ENCODE results near the gene LAG3. TPM values are rescaled to one million over a fixed set of nuclear protein-coding genes. Genes with fewer than 3 reads are reported as not detected.
A peak's percentile ranks its signal among the peaks of the same experiment; 100 is the strongest.

The LAG3 gene
- total RNA-seq, 2 donors from 2014 or later: 0.62 to 0.97 TPM

GRCh38 chr12:6752167-6752920 is 20.0 kb upstream of the LAG3 start:
- ATAC-seq (no peak), DNase-seq (peak; percentile 64)
- intact Hi-C loops (cut with DNase I): loop anchor here (5.0 to 10.0 kb wide), 2 partner anchors 72 to 75 kb away; partner anchors contain the start of genes P3H3 (in 2 of the 2) and GPR162 (in 1 of the 2)

GRCh38 chr12:6752921-6753771 is 19.2 kb upstream of the LAG3 start, which contains the start of gene MLF2:
TSS of gene MLF2 (minus strand) at chr12:6753141. CDS start at chr12:6752334, 807 bp downstream.
- intact Hi-C loops (cut with DNase I): loop anchor here (1.0 to 10.0 kb wide), 3 partner anchors 26 to 74 kb away; partner anchors contain the start of genes P3H3 (in 2 of the 2) and GPR162 (in 1 of the 2)

GRCh38 chr12:6753772-6754356 is 18.5 kb upstream of the LAG3 start:
- intact Hi-C loops (cut with DNase I): loop anchor here (1.0 to 10.0 kb wide), 3 partner anchors 25 to 73 kb away; partner anchors contain the start of genes P3H3 (in 2 of the 2) and GPR162 (in 1 of the 2)
- DNase-seq (no peak), ATAC-seq (no peak)

More at GRCh38 chr12:6752921-6753771, 19.2 kb upstream of the LAG3 start, which contains the start of gene MLF2:
- DNase-seq (peak; percentile 99), ATAC-seq (peak; percentile 95 to 96)

- intact Hi-C loops (cut with DNase I): loop anchor here (5.0 to 10.0 kb wide), 2 partner anchors 70 to 73 kb away; partner anchors contain the start of genes P3H3 (in 2 of the 2) and GPR162 (in 1 of the 2)
- no peak for ATAC-seq
- no peak for DNase-seq
Observed at GRCh38 chr12:6754411-6754810, 17.9 kb upstream of the LAG3 start.

GRCh38 chr12:6757028-6757690 is 15.2 kb upstream of the LAG3 start:
- DNase-seq: no peak
- ATAC-seq: no peak
- intact Hi-C loops (cut with DNase I): loop anchor here in 1 of 2 donors (10.0 kb wide), 1 partner anchor 68 kb away; the partner anchor contains the start of genes GPR162 and P3H3

- intact Hi-C loops (cut with DNase I): loop anchor here in 1 of 2 donors (10.0 kb wide), 1 partner anchor 66 kb away; the partner anchor contains the start of genes GPR162 and P3H3
- no peak for DNase-seq
- ATAC-seq: no peak
Observed at GRCh38 chr12:6758506-6759095, 13.7 kb upstream of the LAG3 start.

GRCh38 chr12:6759741-6760140 is 12.6 kb upstream of the LAG3 start:
- intact Hi-C loops (cut with DNase I): loop anchor here in 1 of 2 donors (10.0 kb wide), 1 partner anchor 65 kb away; the partner anchor contains the start of genes GPR162 and P3H3
- ATAC-seq (no peak), DNase-seq (no peak)

GRCh38 chr12:6763380-6763779 is 8.9 kb upstream of the LAG3 start:
- ATAC-seq: no peak
- no peak for DNase-seq
- intact Hi-C loops (cut with DNase I): no loop called here

- peak; percentile 85 to 88 for ATAC-seq
- intact Hi-C loops (cut with DNase I): no loop called here
- DNase-seq: peak; percentile 94
Observed at GRCh38 chr12:6764011-6764828, 8.1 kb upstream of the LAG3 start.

- intact Hi-C loops (cut with DNase I): no loop called here
- ATAC-seq: no peak
Observed at GRCh38 chr12:6765048-6765633, 7.2 kb upstream of the LAG3 start.

GRCh38 chr12:6765634-6766581 is 6.4 kb upstream of the LAG3 start, which contains the start of gene PTMS:
TSS of gene PTMS (plus strand) at chr12:6766363. CDS start at chr12:6766706, 343 bp downstream.
- peak; percentile 85 for DNase-seq
- peak; percentile 38 to 70 for ATAC-seq
- intact Hi-C loops (cut with DNase I): no loop called here

More at GRCh38 chr12:6765048-6765633, 7.2 kb upstream of the LAG3 start:
- DNase-seq: no peak

- intact Hi-C loops (cut with DNase I): no loop called here
- peak; percentile 44 to 73 for ATAC-seq
Observed at GRCh38 chr12:6766651-6767349, 5.5 kb upstream of the LAG3 start.

GRCh38 chr12:6767353-6768319 is 4.7 kb upstream of the LAG3 start:
- intact Hi-C loops (cut with DNase I): no loop called here
- no peak for DNase-seq
- ATAC-seq: no peak

More at GRCh38 chr12:6766651-6767349, 5.5 kb upstream of the LAG3 start:
- peak; percentile 86 for DNase-seq

GRCh38 chr12:6768437-6768914 is 3.8 kb upstream of the LAG3 start:
- intact Hi-C loops (cut with DNase I): no loop called here
- no peak for ATAC-seq
- no peak for DNase-seq
